GM19372 (cell line): ENCODE data around the gene PAPPA.

Experiments used
- ATAC-seq: cut with Tn5 transposase; IDR thresholded peaks from one replicate; pipeline ENCODE4 v1.9.1; 2021; ENCODE audit warnings: mild to moderate bottlenecking, low read depth, moderate library complexity; ENCODE audit not compliant: unreplicated experiment

PAPPA gene

GRCh38 chr9:116152390-116152789 is 1.2 kb upstream of the PAPPA start:
- ATAC-seq, result no peak

- no peak for ATAC-seq
Measured at GRCh38 chr9:116152941-116153764, 438 bp upstream of the PAPPA start.

- ATAC-seq, result no peak
Measured at GRCh38 chr9:116154334-116154975, 864 bp downstream of the PAPPA start.

- no peak for ATAC-seq
Measured at GRCh38 chr9:116154976-116155697, 1.5 kb downstream of the PAPPA start.

- ATAC-seq, result no peak
Measured at GRCh38 chr9:116155698-116156039, 2.1 kb downstream of the PAPPA start.

- no peak for ATAC-seq
Measured at GRCh38 chr9:116156621-116157314, 3.2 kb downstream of the PAPPA start.

GRCh38 chr9:116157436-116158138 is 4.0 kb downstream of the PAPPA start:
- ATAC-seq, result no peak

GRCh38 chr9:116160676-116161571 is 7.3 kb downstream of the PAPPA start:
- ATAC-seq, result no peak

- ATAC-seq, result no peak
Measured at GRCh38 chr9:116162241-116162781, 8.7 kb downstream of the PAPPA start.

GRCh38 chr9:116163293-116164055 is 9.9 kb downstream of the PAPPA start:
- ATAC-seq, result no peak

- no peak for ATAC-seq
Measured at GRCh38 chr9:116165912-116166311, 12.3 kb downstream of the PAPPA start.

GRCh38 chr9:116166713-116167112 is 13.1 kb downstream of the PAPPA start:
- no peak for ATAC-seq

GRCh38 chr9:116168231-116168630 is 14.6 kb downstream of the PAPPA start:
- ATAC-seq, result no peak

GRCh38 chr9:116172216-116172615 is 18.6 kb downstream of the PAPPA start:
- ATAC-seq, result no peak

GRCh38 chr9:116174347-116174746 is 20.8 kb downstream of the PAPPA start:
- no peak for ATAC-seq

- ATAC-seq, result no peak
Measured at GRCh38 chr9:116175614-116176013, 22.0 kb downstream of the PAPPA start.

GRCh38 chr9:116178481-116179211 is 25.1 kb downstream of the PAPPA start:
- ATAC-seq, result no peak

- ATAC-seq, result no peak
Measured at GRCh38 chr9:116179568-116179967, 26.0 kb downstream of the PAPPA start.
